GM21423 (cell line): ENCODE results near the gene DIABLO.
"Not testable (repeated sequence)": the region's sequence is repeated elsewhere in the genome, so short reads cannot be mapped to it uniquely, and the experiment has no call there.

ENCODE experiments used
- ATAC-seq: cut with Tn5 transposase; IDR thresholded peaks from one replicate; pipeline ENCODE4 v1.9.1; 2021; ENCODE audit warnings: mild to moderate bottlenecking, moderate library complexity; ENCODE audit not compliant: unreplicated experiment

Gene DIABLO

GRCh38 chr12:122215771-122216170 lies 10.1 kb downstream of the DIABLO start:
- ATAC-seq: no peak

- ATAC-seq: no peak
These were observed 17.6 kb downstream of the DIABLO start for GRCh38 chr12:122208073-122208820.

DNA sequence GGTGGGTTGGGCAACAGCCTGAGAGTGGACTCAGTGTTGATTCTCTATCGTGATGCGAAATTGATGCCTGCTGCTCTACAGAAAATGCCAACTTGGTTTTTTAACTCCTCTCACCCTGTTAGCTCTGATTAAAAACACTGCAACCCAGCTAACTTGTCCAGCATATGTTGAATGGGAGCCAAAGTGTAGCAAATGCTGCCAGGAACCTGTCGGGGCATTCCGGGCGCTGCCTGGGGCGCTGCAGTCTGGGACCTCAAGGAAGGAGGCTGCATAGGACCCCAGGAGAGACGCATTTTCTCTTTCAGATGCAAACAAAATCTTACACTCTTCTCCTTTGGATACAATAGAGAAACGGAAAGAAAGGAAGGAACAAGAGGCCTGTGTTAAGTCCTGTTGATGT lies 18.5 kb downstream of the DIABLO start:
- ATAC-seq: no peak

GRCh38 chr12:122206976-122207375 lies 18.9 kb downstream of the DIABLO start:
- no peak for ATAC-seq

- ATAC-seq: no peak
These were observed 19.6 kb downstream of the DIABLO start for GRCh38 chr12:122206111-122206881.

DNA sequence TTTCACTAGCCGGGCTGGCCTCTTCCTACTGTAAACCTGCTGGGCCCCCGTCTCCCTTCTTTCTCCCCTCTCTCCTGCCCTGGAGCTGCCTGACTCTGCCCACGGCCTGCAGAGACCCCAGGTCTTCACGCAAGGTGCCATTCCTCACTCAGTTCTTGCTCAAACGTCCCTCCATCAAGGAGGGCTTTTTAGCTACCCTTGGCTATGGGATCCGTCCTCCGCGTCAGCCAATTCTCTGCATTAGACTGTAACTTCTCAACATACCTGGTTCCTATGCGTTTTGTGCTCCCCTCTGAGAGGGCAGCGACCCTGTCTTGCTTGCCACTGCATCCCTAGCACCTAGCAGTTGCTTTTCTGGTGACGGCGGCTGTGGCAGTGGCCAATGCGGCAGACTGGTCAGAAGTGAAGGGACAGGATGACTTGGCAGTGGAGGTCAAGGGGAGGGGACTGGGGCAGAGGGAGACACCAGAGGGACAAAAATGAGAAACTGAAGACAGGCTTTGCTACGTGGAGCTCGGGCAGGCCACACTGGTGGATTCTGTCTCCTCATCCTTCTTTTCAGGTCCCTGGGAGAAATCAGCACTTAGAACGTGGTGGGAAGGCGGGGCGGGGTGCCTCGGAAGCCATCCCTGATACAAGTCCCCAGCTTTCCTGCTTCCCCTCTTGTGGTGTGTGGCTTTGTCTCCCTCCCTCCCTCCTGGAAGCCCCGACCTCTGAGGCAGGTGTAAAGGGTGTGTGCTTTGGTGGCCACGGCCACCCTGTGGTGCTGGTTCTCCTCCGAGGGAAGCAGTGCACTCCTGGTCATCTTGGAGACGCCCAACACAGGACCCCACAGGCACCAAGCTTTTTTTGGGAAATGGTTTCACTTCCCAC lies 20.6 kb downstream of the DIABLO start:
- ATAC-seq: no peak

DNA sequence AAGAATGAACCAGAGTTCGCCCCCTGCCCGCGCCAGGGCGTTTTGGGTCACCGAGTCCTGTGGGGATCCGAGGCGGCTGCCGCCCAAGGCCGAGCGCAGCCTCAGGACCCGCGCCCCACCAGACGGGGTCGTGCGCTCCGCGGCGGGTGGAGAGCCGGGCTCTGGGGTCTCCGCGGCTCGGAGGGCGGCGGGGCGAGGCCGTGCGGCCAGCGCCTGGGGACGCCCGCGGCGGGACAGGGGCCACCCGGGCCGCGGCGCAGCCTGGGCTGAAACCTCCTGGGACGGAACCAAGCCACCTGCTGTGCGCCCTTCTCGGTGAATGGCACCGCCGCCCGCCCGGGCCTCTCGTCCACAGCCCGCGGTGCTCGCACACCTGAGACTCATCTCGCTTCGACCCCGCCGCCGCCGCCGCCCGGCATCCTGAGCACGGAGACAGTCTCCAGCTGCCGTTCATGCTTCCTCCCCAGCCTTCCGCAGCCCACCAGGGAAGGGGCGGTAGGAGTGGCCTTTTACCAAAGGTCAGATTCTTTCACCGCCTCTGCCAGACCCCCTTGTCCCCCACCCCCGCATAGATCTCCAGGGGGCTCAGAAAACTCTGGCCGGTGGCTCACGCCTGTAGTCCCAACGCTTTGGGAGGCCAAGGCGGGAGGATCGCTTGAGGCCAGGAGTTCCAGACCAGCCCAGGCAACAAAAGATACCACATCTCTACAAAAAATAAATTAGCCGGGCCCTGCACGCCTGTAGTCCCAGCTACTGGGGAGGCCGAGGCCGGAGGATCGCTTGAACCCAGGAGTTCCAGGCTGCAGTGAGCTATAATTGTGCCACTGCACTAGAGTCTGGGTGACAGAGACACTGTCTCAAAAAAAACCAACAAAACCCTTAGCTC lies 21.4 kb downstream of the DIABLO start:
- ATAC-seq: no peak

DNA sequence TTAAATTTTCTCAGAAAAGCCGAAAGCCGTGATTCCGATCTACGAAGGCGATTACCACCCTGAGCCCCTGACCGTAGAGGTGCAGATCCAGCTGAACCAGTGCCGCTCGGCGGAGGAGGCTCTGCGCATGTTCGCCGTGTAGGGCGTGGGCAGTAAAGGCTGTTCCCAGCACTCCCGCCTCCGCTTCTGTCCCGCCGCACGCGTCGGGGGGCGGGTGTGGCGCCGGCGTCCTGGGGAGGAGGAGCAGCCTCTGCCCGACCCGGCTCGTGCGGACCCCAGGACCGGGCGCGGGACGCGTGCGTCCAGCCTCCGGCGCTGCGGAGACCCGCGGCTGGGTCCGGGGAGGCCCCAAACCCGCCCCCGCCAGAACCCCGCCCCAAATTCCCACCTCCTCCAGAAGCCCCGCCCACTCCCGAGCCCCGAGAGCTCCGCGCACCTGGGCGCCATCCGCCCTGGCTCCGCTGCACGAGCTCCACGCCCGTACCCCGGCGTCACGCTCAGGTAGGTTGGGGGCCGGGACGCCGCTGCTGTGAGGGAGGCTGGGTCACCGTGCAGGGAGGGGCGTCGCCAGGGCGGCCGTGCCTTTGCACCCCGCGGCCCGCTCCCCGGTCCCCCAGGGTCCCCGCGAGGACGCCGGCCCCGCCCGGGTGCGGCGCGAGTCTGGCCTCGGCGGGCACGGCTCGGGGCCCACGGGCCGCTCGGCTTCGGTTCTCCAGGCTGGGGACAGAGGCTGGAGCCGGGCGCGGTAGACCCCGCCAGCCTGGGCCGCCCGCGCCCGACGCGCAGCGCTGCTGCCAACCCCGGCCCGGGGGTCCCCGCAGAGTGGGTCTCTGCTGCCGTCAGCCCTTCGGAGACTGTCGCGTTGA lies 22.3 kb downstream of the DIABLO start, which contains the start of gene B3GNT4:
B3GNT4 (plus strand) TSS at position 409 of the 866 bp plus-strand sequence. CDS start 910 bp downstream, outside the sequence.
- no peak for ATAC-seq

- ATAC-seq: not testable (repeated sequence)
These were observed 23.0 kb downstream of the DIABLO start for GRCh38 chr12:122202811-122203210.

- ATAC-seq: no peak
These were observed 23.8 kb downstream of the DIABLO start for GRCh38 chr12:122202017-122202416.

DNA sequence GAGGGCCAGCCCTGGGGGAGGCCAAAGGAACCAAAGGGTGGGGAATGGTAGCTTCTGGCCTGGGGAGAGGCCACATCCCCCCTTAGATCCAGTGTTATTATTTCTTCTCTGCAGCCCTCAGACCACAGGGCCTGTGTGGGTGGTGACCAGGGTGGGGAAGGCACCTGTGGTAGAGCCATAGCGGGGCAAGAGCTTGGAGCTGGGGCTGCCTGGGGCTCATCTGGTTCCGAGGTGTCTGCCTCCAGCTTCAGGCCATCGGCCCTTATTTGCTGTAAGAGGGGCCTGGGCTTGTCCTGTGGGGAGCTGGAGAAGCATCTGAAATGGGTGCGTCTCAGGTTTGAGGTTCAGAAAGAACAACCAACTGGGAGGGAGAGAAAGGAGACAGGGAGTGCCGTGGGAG lies 24.5 kb downstream of the DIABLO start:
- ATAC-seq: no peak

- ATAC-seq: no peak
These were observed 25.2 kb downstream of the DIABLO start for GRCh38 chr12:122200541-122201175.

- no peak for ATAC-seq
These were observed 26.1 kb downstream of the DIABLO start for GRCh38 chr12:122199484-122200355.

DNA sequence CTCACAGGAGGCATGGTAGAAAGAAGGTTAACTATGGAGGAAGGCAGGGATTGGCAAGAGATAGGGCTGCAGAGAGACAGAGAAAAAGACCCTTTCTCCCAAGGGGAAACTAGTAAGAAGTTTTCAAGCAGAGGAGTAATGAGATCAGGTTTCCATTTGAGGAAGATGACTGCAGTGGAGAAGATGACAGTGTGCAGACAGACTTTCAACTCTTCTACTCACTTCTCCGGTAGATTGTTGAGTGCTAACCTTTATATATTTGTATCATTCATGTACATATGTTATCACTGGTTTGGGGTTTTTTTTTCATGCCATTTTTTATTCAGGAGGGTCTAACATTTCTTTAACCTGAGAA lies 28.3 kb downstream of the DIABLO start:
- ATAC-seq: no peak

DNA sequence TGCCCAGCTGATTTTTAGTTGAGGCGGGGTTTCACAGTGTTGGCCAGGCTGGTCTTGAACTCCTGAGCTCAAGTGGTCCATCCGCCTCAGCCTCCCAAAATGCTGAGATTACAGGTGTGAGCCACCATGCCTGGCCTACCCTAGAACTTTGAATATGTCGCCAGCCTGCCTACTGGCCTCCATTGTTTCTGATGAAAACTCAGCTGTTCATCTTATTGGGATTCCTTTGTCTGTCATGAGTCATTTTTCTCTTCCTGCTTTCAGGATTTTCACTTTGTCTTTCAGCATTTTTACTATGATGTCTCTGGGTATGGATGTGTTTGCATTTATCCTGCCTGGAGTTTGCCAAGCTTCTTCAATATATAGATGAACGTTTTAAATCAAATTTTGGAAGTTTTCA lies 30.4 kb downstream of the DIABLO start:
- ATAC-seq: no peak

GRCh38 chr12:122194804-122195203 lies 31.0 kb downstream of the DIABLO start:
- ATAC-seq: no peak

DNA sequence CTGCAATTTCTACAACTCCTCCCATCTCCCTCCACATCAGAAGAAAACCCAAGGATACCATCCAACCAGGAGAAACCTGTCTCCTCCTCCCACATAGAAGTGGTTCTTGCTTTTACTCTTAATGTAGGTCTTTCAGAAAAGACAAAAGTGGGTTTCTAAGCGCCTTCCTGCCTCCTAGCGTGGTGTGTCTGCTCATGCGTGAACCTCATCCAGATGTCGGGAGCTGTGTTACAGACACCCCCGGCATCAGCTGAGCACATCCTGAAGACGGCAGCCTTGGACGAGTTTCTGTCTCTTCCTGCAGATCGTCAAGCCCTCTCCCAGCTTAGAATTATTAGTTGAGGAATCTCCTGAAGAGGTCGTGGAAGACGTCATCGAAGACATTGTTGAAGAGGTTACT lies 33.4 kb downstream of the DIABLO start:
- ATAC-seq: no peak
